Measurements from ENCODE around the gene IFI44L.

The IFI44L gene

DNA sequence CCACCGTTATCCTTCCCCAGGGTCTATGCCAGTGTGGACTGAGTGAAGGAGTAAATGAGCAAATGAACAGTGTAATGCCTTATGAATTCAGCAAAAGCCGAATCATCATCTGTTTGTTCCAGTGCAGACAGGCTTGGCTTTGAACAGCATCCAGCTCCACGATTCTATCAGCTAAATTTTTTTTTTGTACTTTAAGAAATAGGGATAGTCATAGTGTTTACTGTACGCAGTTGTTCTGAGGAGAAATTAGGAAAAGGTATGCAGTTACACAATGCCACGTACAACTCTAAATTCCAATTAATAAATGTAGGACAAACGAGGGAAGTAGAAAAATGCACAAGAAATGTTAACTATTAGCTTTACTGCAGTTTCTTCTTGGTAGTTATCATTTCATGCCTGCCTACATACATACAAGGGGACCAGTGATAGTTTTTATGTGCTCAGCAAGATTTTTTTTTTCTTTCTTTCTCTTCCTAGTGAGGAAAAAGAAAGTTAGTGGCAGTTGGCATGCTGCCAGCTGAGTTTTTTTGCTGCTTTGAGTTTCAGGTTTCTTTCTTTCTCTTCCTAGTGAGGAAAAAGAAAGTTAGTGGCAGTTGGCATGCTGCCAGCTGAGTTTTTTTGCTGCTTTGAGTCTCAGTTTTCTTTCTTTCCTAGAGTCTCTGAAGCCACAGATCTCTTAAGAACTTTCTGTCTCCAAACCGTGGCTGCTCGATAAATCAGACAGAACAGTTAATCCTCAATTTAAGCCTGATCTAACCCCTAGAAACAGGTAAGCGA, at the start of gene IFI44L:
Gene IFI44L, plus strand, starts transcription at position 646 of the 777 bp plus-strand sequence. CDS start 7,468 bp downstream, outside the sequence.
- peak; percentile 78 for DNase-seq

DNA sequence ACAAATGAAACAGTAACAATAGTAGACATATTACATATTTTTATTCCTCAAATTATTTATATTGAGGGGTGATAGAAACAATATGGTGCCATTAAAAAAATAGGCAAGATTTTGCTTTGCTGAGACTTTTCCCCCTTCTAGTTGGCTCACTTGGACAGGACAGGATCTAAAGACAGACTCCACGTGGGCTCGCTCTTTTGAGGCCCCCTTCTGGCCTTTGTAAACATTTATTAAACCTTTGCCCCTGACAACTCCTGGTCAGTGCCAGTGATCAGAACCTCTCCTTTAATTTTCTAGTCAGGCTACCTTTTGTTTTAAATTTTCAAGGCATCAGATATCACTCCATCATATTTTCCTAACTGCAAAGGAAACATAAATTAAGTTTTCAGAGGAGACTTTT, 49.7 kb upstream of the IFI44L start:
- peak; percentile 11 for DNase-seq

DNA sequence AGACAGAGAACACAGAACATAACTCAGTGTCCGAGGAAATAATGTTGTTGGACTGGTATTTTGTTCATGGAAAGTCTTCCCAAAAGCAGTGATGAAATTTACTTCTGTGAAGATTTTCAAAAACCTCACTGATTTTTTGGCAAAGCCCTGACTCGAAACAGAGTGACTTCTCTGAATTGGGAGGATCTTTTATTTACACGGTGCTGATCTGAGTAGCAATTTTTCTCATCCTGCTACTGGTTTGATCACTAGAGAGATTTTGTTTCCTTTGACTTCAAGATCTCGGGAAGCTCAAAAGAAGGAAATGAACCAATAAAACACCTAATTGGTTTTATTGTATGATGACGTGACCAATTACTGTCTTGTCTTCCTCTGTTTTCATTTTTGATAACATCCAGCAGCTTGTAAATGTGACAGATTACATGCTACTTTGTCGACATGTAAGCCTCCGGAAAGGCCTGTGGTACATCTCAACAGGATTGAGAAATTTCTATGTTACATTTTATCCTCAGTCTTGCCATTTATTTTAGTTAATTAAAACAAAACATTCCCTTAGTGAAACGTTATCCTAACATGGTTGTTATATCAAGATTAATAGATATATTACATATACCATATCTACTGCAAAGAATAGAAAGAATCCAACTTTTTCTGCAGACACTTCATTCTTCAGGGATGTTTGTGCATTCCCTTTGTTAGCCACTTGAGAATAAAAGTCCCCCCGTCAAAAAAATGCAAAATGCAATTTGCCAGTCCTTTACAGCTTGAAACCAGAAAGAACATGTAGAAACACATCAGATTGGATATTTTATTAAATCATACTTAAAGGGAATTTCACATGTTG, 42.8 kb upstream of the IFI44L start:
- no peak for DNase-seq

DNA sequence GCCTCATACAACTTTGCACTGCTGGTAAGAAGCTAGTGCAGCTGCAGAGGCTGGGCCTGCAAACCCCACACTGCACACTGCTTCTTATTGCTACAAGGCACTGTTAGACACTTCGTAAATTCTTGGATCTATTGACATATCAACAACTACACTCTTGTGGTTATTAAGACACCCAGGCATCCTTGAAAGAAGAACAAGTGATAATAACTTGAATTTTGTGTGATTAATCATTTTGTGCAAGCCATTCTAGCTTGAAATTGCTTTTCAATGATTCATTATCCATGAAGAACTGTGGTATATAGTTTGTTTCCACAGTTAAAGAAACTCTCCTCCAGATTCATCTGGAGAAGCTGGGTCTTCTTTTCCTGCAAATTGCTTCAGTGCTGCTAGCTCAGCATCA, 33.7 kb upstream of the IFI44L start:
- peak; percentile 70 for DNase-seq

DNA sequence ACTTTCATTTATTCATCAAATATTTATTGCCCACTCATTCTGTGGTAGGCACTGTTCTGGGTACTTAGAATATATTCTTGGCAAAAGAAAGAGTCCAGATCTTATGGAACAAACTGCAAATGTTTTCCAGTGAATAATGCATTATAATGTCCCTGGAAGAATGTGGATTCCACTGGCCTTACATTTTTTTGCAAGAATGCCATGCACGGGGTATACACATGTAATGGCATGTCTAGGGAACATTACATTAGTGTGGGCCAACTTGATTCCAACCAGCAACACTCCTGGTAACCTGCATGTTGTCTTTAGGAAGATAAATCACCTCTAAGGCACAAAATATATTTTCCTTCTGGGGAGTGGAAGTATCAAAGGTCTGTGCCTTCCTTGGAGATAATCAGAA, 33.0 kb upstream of the IFI44L start:
- DNase-seq = peak; percentile 13

DNA sequence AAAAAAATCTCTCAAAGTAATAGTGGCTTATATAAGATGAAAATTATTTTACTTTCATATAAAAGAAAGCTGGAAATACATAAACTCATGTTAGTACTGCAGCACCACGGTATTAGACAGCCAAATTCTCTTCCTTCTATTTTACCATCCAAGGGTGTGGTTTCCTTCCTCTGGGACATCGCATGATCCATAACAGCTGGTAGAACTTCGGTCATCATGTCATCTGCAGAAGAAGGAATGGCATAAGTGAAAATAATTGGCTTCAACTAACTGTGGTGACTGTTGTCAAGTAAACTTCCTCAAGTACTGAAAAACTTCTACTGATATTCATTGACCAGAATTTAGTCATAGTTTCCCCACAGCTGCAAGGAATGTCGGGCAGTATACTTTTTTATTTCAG, 28.3 kb upstream of the IFI44L start:
- DNase-seq = no peak

DNA sequence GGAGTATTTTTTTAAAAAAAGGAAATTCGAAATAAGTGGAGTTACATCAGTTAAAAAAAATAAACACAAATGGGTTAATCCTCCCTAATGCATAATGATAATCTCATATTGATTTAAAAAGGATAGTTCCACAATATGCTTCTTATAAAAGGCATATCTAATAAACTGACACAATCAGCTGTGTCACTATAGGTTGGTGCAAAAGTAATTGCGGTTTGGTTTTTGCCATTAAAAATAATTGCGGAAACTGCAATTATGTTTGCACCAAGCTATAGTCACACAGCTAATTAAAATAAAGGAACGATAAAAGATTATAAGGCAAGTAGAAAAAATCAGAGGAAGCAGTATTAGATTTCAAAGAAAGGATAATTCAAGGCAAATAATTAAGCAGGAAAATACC, 21.0 kb upstream of the IFI44L start:
- DNase-seq = no peak

DNA sequence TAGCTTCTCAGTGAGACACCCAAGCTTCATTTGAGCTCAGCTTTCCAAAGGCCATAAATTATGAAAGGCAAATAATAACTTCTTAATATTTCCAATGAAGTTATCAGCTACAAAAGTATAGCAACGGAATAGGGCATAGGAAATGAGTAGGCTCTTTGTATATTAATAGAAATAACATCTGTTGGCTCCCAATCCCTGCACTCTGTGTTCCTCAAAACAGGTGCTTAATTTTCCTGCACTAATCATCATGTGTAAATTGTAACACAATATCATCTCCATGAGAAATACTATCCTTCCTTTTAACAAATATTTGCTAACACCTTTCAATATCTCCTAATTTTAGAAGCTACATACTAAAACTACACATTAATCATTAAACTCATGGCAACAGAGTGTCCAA, 19.2 kb upstream of the IFI44L start:
- no peak for DNase-seq

DNA sequence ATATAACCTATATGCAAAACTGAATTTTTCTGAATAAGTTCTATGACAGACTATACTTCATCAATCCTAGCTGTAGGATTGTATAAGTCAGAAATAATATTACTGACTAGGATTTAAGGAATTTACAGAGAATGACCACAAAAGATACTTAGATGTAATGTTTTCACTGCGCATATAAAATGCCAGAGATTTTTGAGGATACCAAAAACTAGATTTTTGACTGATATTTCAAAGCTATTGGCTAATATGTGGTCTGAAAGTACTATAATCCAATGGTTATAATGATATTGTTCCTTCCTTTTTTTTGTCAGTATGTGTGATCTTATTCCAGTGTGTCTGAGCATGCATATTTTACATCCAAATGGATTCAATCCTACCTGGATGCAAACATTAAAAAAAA, 17.0 kb upstream of the IFI44L start:
- peak; percentile 52 for DNase-seq

DNA sequence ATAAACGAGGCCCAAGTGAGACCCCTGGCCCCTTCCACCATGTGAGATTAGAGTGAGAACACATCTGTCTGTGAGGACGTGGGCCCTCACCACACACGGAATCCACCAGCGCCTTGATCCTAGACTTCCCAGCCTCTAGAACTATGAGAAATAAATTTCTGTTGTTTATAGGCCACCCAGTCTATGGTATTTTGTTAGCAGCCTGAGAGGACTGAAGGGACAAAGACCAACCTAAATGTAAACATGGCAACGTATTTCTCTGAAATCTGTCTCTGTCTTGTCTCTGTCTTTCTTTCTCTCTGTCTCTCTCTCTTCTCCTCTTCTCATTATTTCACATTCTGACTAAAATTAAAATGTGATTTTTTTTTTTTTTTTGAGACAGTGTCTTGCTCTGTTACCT, 15.6 kb upstream of the IFI44L start:
- no peak for DNase-seq

DNA sequence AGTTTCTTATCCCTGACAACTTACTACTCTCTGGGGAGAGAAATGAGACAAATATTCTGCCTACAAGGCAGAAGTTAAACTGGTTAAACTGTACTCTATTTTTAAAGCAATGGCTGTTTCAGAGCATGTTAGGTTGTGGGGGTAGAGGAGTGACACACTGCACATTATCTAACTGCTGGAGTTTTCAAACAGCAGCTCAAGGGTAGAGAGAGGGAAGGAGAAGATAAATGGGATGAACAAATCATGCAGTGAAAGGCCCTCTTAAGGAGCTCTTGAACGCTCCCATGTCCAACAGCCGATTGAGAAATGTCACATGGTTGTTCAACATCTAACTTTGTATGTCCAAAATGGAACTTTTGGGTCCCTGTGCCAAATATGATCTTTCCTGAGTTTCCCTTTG, 14.0 kb upstream of the IFI44L start:
- no peak for DNase-seq

DNA sequence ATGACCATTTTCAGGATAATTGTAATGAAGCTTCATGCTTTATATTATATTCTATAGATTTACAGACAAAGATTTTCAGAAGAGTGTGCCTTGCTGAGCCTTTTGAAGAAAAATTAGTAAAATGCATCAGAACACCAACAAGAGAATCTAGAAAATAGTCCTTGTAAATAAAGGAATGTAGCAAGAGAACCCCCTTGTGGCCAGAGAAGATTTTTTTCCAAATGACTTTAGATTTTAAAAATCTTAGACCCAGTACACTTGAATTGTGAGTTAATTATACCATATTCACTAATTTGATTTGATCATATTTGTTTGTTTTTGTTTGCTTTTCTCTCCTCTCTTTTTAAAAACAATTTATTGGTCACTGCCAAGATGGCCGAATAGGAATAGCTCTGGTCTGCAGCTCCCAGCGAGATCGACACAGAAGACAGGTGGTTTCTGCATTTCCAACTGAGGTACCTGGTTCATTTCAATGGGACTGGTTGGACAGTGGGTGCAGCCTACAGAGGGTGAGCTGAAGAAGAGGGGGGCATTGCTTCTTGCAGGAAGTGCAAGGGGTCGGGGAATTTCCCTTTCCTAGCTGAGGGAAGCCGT, 12.8 kb upstream of the IFI44L start:
- peak; percentile 31 for DNase-seq

DNA sequence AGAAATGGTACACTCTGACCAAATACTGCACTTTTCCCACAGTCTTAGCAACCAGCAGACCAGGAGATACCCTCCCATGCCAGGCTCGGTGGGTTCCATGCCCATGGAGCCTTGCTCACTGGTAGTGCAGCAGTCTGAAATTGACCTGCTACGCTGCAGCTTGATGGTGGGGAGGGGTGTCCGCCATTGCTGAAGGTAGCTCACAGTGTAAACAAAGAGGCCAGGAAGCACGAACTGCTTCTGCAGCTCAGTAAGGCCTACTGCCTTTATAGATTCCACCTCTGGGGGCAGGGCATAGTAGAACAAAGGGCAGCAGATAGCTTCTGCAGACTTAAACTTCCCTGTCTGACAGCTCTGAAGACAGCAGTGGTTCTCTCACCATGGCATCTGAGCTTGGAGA, 12.3 kb upstream of the IFI44L start:
- DNase-seq = no peak

DNA sequence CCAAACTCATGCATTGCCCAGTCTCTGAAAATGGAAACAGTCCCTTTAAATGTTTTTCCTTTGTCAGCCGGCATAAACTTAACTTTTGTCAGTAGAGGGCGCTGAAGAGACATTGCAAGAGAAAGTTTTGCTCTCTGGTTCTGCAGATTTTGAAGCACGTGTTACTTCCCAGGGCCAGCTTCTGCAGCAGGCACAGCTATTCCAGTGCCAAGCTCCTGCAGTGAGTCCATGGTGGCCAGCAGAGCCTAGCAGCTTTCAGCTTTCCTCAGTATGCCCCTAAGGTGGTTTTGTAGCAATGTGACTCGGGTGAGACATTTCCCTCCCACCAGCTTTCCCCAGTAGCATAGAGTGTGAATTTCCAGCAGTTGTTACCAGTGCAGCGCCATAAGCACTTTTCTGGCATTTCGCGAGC, 2.6 kb upstream of the IFI44L start:
- peak; percentile 87 for DNase-seq

DNA sequence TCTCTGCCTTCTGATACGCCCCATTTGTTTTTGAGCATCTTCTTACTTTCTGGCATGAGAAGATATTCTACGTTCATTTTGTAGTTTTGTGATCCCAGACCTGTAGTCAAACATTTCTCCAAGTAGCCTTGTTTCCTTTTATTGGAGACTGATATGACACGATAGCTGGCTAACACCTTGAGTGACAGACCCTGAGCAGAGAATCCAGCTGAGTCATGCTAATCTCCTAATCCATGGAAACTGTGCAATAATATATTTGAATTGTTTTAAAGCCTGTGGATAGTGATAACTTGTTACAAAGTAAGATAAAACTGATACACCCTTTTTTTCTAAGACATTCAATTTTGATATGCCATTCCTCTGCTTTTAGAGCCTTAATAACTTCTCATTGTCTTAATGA, 1.2 kb upstream of the IFI44L start:
- DNase-seq = no peak

DNA sequence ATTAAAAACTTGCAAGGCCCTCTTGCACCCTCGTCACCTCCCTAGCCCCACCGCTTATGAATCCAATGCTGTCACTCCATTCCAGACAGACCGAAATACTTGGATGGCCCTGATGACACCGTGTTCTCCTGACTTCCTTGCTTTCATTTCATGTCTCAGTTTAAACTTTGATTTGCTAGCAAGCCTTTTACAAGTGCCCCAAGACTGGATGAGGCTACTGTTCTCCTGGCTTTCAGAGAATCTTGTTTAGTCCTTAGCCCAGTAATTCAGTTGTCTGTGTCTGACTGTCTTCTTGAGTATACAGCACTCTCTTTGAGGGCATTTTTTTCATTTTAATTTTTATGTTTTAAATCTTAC, 824 bp upstream of the IFI44L start:
- DNase-seq = peak; percentile 33

DNA sequence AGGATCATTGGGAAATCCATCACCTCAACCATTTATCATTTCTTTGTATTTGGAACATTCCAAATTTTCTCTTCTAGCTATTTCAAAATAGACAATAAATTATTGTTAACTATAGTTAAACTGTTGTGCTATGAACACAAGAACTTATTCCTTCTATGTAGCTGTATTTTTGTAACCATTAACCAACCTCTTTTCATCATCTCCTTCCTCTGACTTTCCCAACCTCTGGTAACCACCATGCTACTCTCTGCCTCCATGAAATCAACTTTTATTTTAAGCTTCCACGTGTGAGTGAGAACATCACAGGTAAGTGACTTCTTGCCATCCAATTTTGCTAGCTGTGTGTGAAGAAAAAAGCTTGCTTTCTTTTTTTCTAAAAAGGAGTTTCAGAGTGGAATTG, 418 bp downstream of the IFI44L start:
- no peak for DNase-seq

DNA sequence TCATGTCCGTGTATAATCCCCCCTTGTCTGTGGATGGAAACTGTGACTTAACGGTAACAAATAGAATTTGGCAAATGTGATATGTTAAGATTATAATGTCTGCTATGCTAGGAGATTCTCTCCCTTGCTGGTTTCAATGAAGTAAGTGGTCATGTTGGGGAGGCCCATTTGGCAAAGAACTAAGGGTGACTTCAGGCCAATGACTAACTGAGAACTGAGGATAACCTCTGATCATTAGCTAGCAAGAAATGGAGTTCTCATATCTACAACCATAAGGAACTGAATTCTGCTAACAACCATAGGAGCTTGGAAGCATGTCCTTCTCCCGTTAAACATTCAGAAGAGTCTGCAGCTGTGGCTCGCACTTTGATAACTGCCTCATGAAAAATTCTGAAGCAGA, 2.3 kb downstream of the IFI44L start:
- DNase-seq = peak; percentile 38

DNA sequence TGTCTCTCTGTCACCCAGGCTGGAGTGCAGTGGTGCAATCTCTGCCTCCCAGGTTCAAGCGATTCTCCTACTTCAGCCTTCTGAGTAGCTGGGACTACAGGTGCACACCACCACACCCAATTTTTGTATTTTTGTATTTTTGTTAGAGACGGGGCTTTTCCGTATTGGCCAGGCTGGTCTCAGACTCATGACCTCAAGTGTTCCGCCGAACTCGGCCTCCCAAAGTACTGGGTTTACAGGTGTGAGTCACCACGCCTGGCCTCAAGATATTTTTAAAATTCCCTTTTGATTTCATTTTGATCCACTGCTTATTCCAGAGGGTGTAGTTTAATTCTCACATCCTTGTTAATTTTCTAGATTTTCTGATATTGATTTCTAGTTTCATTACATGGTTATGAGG, 3.8 kb downstream of the IFI44L start:
- no peak for DNase-seq

DNA sequence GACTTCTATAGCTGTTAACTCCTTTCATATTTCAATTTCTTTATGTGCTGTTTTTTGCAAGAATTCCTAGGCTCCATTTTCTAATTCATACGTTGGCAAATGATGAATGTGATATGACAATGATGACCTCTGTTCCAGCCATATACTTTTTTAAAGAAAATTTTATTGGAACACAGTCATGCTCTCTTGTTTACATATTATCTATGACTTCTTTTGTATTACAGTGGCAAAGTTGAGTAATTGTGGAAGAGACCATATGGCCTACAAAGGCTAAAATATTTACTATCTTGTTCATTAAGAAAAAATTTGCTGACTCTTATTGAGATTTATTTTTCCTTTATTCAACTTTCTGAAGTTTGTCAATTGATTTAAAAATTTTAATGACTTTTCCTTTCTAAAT, 7.1 kb downstream of the IFI44L start:
- DNase-seq = peak; percentile 68

DNA sequence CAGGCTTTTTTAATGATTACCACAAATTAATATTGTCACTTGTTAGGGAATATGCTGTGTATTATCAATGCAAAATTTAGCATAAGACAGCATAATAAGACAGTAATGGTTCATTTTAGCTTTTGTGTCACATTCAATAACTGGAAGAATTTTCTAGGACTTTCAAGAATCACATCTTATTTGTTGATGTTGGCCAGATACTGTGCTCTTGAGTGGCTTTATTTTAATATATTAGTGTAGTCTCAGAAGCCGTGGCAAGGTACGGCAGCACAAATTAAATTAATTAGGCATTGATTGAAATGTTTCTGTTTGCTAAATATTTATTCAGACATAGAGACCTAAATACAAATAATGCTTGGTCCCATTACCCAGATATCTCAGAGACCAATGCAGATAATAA, 10.4 kb downstream of the IFI44L start:
- DNase-seq = no peak

DNA sequence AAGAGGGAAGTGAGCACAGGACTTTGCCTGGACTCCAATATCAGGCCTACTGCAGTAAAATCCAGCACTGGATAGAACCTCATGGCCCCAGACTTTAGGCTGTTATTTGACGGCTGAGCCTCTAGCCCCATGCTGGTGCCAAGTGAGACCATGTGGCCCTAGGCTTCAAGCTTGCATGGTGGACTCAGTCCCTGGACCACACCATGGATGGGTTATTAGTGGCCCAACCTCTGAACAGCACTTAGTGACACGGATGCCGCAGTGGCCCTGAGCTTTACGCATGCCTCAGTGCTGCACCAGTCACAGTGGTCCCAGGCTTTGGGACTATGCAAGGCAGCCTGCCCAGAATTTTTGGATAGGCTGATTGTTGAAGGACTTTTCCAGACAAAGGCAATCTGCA, 13.0 kb downstream of the IFI44L start:
- DNase-seq = no peak

DNA sequence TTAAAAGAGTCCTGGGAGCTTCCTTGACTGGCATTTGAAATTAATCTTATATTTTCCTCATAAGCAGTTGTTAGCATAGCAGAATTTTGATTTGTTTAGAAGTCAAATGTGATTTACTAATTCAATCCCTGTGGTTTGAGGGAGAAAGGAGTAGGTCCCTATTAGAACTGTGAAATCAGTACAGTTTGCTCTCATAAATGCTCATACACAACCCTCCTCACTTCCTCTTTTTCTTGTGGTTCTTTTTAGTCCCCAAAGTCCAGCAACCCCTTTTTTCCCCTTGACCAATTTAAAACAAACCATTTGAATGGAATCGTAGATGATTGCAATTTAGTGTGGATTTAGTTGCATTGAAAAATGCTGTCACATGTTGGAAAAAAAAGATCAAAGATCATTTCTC, 20.2 kb downstream of the IFI44L start:
- DNase-seq = no peak

DNA sequence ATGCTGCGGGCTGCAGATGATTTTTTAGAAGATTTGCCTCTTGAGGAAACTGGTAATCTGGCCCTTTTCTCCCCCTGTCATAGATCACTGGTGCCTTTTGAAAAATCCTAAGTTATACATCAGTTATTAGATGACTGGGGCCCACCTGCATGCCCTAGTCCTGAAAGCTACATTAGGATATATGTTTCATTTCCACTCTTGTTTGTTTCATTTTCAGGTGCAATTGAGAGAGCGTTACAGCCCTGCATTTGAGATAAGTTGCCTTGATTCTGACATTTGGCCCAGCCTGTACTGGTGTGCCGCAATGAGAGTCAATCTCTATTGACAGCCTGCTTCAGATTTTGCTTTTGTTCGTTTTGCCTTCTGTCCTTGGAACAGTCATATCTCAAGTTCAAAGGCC, 21.3 kb downstream of the IFI44L start:
- no peak for DNase-seq

Data from EL (cell line).